ENCODE results near the gene RASSF8. TPM values are rescaled to one million over a fixed set of nuclear protein-coding genes. Genes with fewer than 3 reads are reported as not detected.

The RASSF8 gene
- total and polyA plus RNA-seq, 2 donors (not counting 3 experiments of a cell fraction or from before 2014, with no cell fraction given): 11.1 to 59.3 TPM

- H3K79me2 ChIP-seq (ENCODE audit: control insufficient read depth, insufficient read depth, low read length): no peaks in the 10 kb centered on the region
- POLR2A ChIA-PET: no interaction called here
- no peaks in the 10 kb centered on the region for H3K9me1 ChIP-seq (replicated peaks; ENCODE audit: control insufficient read depth, extremely low read depth, insufficient read depth, low read length)
- no TSS peak for BruUV-seq (replicated peaks)
- H2AFZ ChIP-seq (ENCODE audit: low read depth, low read length): no peak overlapping the region
- FAIRE-seq (no peak), DNase-seq (ENCODE audit: low read depth, low spot score) (no peak)
- intact Hi-C loops (cut with micrococcal nuclease): no loop called here
- H3K27me3 ChIP-seq (ENCODE audit: control insufficient read depth in 2 of 2, insufficient read depth in 2 of 2, low read length in 2 of 2): no peaks in the 10 kb centered on the region
- H3K4me3 ChIP-seq (replicated peaks in 1 of 3; ENCODE audit: insufficient read depth in 1 of 3, low read depth in 1 of 3, low read length in 3 of 3): no peak overlapping the region
- no peak for TF ChIP-seq MYC (IDR thresholded peaks at IDR 0.05; ENCODE audit: low read depth, low read length)
- TF ChIP-seq EZH2 (IDR thresholded peaks at IDR 0.05; ENCODE audit: borderline replicate concordance, low read depth, low read length, severe bottlenecking): no peak
- no peak for TF ChIP-seq JUN (IDR thresholded peaks at IDR 0.05; ENCODE audit: borderline replicate concordance, insufficient read depth, insufficient read length, low read depth)
- TF ChIP-seq GATA2 (IDR thresholded peaks at IDR 0.05; ENCODE audit: insufficient read depth, insufficient read length, low read depth, low read length): no peak
- TF ChIP-seq, protein P1, sequence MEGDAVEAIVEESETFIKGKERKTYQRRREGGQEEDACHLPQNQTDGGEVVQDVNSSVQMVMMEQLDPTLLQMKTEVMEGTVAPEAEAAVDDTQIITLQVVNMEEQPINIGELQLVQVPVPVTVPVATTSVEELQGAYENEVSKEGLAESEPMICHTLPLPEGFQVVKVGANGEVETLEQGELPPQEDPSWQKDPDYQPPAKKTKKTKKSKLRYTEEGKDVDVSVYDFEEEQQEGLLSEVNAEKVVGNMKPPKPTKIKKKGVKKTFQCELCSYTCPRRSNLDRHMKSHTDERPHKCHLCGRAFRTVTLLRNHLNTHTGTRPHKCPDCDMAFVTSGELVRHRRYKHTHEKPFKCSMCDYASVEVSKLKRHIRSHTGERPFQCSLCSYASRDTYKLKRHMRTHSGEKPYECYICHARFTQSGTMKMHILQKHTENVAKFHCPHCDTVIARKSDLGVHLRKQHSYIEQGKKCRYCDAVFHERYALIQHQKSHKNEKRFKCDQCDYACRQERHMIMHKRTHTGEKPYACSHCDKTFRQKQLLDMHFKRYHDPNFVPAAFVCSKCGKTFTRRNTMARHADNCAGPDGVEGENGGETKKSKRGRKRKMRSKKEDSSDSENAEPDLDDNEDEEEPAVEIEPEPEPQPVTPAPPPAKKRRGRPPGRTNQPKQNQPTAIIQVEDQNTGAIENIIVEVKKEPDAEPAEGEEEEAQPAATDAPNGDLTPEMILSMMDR (IDR thresholded peaks at IDR 0.05; ENCODE audit: extremely low read depth in 1 of 2, insufficient read depth in 1 of 2, low read depth in 1 of 2, low read length in 2 of 2): no peak
- no peak for TF ChIP-seq POLR2A (IDR thresholded peaks at IDR 0.05; ENCODE audit: low read depth, low read length)
- TF ChIP-seq POLR2AphosphoS5 (IDR thresholded peaks at IDR 0.05; ENCODE audit: insufficient read depth, low read depth, low read length): no peak
- TF ChIP-seq, protein P2, sequence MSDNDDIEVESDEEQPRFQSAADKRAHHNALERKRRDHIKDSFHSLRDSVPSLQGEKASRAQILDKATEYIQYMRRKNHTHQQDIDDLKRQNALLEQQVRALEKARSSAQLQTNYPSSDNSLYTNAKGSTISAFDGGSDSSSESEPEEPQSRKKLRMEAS (IDR thresholded peaks at IDR 0.05; ENCODE audit: insufficient read depth, insufficient read length): no peak
- TF ChIP-seq FOS (IDR thresholded peaks at IDR 0.05; ENCODE audit: borderline replicate concordance, insufficient read depth, low read length): no peak
- H3K9me3 ChIP-seq (replicated peaks; ENCODE audit: control insufficient read depth, insufficient read depth, low read length): no peaks in the 10 kb centered on the region
- H3K9ac ChIP-seq (replicated peaks; ENCODE audit: extremely low read depth, insufficient read depth, low read length): no peak overlapping the region
- dilution Hi-C loops (cut with MboI; ENCODE audit: extremely low pct_ligation_motif_present, low sequenced_read_pairs): no loop called here
- H4K20me1 ChIP-seq (replicated peaks; ENCODE audit: control insufficient read depth, extremely low read depth, insufficient read depth, low read length): no peaks in the 10 kb centered on the region
- no peaks in the 10 kb centered on the region for H3K4me1 ChIP-seq (ENCODE audit: control insufficient read depth, extremely low read depth, insufficient read depth, low read length)
- no peak overlapping the region for H3K27ac ChIP-seq (ENCODE audit: insufficient read depth, low read depth, low read length)
- CTCF ChIA-PET: interaction anchor here (1.2 to 1.3 kb wide), 2 partner anchors 18 to 217 kb away, joined by 3 to 5 read pairs; no protein-coding TSS in a partner anchor
- H3K36me3 ChIP-seq (ENCODE audit: control insufficient read depth in 2 of 2, extremely low read depth in 1 of 2, insufficient read depth in 2 of 2, low read length in 2 of 2): no peaks in the 10 kb centered on the region
- H3K4me2 ChIP-seq (ENCODE audit: insufficient read depth, low read length): no peak overlapping the region
These were observed 142.9 kb downstream of the RASSF8 start for GRCh38 chr12:26101350-26101734.

All from endothelial cell of umbilical vein (primary cell).